Measurements from ENCODE around the gene CEMIP.
"Not testable (repeated sequence)": the region's sequence is repeated elsewhere in the genome, so short reads cannot be mapped to it uniquely, and the experiment has no call there.

CEMIP gene

GRCh38 chr15:80763235-80763634, 15.9 kb upstream of the CEMIP start:
- not testable (repeated sequence) for DNase-seq

DNA sequence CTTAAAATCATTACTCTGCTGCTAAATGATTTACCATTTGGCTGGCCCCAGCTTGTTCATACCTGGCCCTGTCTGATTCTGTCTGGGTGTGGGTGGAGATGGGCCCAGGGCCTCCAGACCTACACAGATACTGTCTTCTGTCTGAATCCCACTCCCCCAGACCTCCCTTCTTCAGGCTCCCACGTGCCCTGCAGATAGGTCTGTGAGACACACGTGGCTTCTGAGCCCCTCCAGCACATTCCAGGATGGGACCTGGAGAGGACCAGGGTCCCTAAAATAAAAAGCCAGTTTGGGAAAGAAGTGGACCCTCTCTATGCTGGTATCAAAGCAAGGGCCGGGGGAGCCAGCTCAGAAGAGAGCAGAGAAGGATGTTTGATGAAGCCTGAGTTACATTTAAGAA, 14.6 kb upstream of the CEMIP start:
- no peak for DNase-seq

DNA sequence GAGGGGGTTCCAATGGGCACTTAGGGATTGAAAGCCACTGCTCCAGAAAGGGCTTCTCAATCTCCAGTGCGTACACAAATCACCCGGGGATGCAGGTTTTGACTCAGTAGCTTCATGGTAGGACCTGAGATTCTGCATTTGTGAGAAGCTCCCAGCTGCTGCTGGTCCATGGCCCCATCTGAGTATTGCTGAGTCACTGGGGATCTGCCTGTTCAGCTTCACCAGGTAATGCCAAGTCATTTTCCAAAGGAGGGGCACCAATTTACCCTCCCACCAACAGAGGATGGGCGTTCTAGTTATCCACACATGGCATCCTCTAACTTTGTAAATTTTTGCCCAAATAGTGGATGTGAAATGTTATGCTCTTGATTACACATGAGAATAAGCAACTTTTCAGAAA, 12.9 kb upstream of the CEMIP start:
- no peak for DNase-seq

- DNase-seq: no peak
Measured at GRCh38 chr15:80768158-80768557, 11.0 kb upstream of the CEMIP start.

- no peak for DNase-seq
Measured at GRCh38 chr15:80769153-80769828, 9.9 kb upstream of the CEMIP start.

DNA sequence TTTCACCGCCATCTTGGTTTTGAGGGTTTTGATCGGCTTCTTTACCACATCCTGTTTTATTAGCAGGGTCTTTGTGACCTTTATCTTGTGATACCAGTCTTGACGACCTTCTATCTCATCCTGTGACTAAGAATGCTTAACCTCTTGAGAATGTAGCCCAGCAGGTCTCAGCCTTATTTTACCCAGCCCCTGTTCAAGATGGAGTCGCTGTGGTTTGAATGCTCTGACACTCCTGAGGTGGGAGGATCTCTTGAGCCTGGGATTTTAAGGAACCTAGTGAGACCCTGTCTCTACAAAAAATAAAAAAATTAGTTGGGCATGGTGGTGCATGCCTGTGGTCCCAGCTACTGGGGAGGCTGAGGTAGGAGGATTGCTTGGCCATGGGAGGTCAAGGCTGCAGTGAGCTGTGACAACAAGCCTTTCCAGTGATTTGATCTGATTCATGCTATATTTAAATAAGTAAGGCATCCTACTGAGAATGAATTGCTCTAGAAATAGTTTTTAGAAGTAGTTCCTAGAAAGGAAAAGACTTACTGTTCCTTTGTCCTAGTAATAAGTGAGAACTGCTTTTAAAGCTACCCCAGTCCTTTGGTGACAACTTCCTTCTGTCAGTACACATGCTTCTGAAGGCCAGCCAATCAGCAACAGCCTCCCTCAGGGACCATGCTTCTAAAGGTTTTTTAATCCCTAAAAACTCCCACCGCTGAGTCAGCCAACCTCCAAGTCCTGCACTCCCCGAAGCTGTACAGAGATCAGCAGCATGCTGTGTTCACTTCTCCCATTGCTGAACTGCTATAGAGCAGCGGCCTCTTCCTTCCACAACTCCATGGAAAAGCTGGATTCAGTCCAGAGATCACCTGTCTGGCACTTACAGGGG, 9.1 kb upstream of the CEMIP start:
- DNase-seq: peak; percentile 64

DNA sequence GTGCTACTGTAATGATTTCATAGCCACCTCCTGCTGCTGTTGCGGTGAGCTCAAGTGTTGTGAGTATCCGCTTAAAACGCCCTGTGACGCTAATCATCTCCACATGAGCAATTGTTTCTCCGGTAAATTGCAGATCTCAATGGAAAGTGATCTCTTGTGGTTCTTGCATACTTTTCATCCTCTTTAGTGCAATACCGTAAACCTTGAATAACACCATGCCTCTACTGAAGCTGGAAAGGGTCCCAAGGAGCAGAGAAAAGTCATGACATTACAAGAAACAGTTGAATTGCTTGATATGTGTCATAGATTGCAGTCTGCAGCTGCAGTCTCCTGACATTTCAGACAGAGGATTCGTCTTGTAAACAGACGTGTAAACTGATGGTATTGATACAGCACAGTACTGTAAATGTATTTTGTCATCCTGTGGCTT, 6.0 kb upstream of the CEMIP start:
- DNase-seq: peak; percentile 98

- DNase-seq: peak; percentile 59
Measured at GRCh38 chr15:80773792-80774352, 5.3 kb upstream of the CEMIP start.

GRCh38 chr15:80774486-80774885, 4.7 kb upstream of the CEMIP start:
- no peak for DNase-seq

DNA sequence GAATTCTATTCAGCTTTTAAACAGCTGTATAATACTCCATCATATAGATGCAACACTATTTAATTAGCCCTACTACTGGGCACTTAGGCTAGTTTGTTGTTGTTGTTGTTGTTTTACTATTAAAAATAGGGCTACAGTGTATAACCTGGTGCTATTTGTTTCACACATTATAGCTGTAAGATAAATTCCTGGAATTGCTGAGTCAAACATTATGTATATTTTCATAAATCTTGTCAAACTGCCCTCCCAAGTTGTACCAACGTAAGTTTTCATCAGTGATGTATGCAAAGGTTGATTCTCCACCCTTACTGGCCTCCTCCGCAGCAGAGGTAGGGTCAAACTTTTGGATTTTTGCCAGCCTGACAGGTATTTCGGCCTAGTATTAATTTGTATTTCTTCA, 3.8 kb upstream of the CEMIP start:
- no peak for DNase-seq

GRCh38 chr15:80776420-80777045, 2.6 kb upstream of the CEMIP start:
- peak; percentile 66 for DNase-seq

DNA sequence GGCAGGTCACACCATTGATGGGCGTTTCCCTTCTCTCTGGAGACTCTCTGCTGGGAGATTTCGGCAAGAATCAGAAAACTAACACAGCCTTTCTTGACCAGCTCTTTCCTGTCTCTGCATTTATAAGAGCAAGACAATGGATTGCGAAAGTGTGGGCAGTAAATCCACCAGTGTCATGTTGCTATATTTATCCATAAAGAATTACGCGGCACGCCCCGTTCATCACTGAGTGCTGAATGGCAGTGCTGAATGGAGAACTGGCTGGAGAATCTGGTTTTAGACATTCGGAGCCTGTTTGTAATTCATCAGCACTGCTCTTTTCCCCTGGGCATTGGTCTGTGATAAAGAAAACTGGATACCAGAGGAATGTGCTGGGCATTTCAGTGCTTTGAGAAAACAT, 2.0 kb upstream of the CEMIP start:
- DNase-seq: peak; percentile 95

- DNase-seq: no peak
Measured at GRCh38 chr15:80777826-80778620, 1.1 kb upstream of the CEMIP start.

DNA sequence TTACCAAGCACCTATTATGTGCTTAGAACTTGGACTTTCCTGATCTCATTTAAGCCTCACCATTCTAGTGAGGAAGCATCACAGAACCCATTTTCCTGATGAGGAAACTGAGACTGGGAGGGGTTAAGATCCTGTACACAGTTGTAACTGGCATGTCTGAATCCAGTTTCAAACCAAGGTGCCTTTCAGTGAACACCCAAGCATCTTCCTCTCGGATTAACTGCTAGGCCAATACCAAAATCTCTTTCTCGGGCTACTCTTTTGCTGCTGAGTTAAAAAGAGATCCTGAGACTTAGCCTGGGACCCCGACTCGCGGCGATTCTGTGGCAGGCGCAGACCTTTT, 578 bp upstream of the CEMIP start:
- no peak for DNase-seq

DNA sequence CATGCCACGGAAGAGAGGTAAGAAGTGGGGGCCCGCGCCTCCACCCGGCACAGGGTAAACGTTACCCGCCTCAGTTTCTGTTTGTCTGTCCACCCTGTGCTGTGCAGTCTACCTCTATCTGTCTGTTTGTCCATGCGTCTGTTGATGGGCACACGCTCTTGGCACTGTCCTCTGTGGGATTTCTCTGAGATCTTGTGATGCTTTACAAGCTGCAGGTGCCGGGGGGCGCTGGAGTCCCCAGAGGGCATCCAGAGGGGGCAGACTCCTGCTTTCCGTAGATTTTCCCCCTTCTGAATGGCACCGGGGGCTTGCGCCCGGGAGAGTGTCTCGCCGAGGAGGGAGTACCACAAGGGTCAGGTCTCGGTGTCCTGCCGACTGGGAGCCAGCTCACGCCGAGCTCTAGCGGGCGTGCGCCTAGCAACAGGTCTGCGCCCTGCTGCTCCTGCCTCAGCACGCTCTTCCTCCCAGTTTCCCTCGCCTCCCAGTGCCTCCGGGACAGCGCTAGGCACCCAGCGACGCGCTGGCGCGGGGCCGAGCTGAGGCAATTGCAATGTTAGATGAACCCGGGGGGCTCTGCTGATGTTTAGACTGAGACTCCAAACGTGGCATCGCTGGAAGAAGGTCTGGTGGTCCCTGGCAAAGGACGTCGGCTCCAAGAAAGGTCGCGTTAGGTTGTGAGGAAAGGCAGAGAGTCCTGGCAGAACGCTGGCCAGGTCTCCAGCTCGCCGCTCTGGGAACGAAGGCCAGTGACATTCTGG, 667 bp downstream of the CEMIP start:
- DNase-seq: peak; percentile 46

GRCh38 chr15:80780416-80781221, 1.4 kb downstream of the CEMIP start:
- peak; percentile 73 for DNase-seq

- no peak for DNase-seq
Measured at GRCh38 chr15:80783260-80783659, 4.1 kb downstream of the CEMIP start.

- peak; percentile 61 for DNase-seq
Measured at GRCh38 chr15:80785335-80785734, 6.2 kb downstream of the CEMIP start.

DNA sequence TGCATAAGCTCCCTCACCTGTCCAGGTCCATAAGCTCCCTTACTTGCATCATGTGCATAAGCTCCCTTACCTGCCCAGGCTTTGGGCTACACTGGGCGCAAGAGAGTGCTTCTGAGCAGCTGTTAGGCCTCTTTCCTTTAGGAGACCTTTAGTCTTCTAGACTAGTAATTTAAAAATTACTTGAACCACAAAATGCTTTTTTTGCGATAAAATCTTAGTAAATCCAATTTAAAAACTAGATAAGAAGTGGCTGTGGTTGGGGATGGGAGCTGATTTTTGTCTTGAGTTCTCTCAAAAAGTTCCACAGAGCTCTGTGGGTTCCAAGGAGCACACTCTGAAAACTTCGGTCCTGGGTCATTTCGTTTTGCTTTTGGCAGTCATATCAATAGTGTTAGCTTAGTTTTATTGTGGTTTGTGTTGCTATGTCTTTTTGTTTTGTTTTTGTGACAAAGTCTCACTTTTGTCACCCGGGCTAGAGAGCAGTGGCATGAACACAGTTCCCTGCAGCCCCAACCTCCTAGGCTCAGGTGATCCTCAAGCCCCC, 6.7 kb downstream of the CEMIP start:
- no peak for DNase-seq

DNA sequence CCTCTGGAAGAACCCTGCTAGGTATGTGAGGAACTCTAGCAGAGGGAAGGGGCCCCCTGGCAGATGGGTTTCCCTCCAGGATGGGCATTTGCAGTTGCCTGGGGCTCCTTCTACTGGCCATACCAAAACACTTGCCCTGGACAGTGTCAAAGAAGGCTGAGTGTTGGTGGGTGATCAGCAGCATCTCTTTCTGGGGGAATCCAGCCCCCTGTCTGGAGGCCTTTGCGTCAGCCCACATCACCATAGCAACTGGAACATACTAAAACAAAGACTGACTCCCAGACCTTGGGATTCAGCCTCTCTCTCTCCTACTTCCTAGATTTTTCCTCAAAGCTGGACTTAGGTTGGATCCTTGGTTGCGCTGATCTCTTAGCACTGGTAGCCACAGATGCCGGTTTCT, 8.1 kb downstream of the CEMIP start:
- peak; percentile 34 for DNase-seq

DNA sequence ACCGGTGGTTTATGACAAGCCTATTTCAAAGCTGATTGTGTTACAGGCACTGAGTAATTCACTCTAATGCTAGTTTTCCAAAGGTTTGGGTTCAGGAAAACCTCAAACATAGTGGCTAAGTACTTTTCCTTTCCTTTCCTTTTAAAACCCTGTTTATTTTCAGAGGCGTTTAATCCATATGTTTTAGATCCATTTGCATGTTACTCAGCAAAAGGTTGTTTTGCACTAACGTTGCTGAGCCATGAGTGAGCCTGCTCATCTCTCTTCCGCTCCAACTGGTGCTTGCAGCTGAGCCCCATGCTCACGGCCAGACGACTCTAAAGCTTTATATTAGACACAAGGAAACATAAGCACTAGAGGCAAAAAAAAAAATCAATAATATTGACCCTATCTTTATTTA, 9.4 kb downstream of the CEMIP start:
- DNase-seq: peak; percentile 82

Data from fibroblast of skin of right biceps (primary cell).